GM12892 (cell line): ENCODE results near the gene ZNF627.
A peak's percentile ranks its signal among the peaks of the same experiment; 100 is the strongest.

Experiments
- DNase-seq: peaks from one replicate; pipeline ENCODE4 v3.0.0; 2011; ENCODE audit not compliant: insufficient read length
- FAIRE-seq: peaks from 2 replicates; lab custom pipeline; 2011; peaks lifted over from hg19 to GRCh38; lab: Jason Lieb, UNC
- POLR2A ChIP-seq: IDR thresholded peaks from 2 replicates; pipeline ENCODE4 v1.6.1; 2011; ENCODE audit warnings: low read depth, low read length, control low read depth
- POLR2AphosphoS5 ChIP-seq: IDR thresholded peaks from 2 replicates; pipeline ENCODE4 v1.6.1; 2011; ENCODE audit warnings: low read depth, low read length, control low read depth
- TAF1 ChIP-seq: IDR thresholded peaks from 2 replicates; pipeline ENCODE4 v1.6.1; 2011; ENCODE audit warnings: low read depth, mild to moderate bottlenecking, control low read depth, low read length, borderline replicate concordance

The ZNF627 gene

DNA sequence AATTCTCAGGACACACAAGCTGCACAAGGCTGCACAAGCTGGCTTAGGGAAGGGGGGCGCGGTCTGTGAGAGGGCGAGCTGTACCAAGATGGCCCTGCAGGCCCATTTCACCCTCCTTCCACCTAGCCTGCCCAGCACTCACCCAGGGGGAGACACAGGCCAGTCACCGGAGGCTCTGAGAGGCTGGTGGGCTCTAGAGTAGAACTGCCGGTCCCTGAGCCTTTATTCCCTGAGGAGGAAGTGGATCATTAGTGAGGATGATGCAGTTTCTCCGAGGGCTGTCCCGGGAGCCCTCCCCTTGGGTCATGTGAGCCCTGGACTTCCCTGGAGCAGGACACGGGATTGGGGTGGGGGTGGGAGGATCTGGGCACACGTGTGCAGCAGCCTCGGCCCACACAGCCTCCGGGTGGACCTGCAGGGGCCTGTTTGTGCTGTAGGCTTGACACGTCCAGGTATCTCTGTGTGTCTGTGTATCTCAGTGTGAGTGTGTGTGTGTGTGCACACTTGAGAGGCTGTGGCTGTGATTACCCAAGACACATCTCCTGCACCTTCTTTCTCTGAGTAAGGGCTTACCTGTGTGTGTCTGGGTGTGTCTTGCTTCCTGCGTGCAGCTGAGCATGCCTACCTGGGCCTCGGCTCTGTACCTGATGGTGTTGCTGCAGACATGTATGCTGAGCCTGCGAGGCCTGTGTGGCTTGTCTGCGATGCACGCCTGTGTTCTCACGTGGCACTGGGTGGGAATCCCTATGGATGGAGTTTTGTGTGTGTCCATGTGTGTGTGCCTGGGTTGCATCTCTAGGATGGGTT lies 19.6 kb upstream of the ZNF627 start, which contains the start of gene ACP5:
ACP5 (minus strand) TSS at position 195 of the 807 bp plus-strand sequence. CDS start 328 bp downstream, outside the sequence.
- no peak for DNase-seq
- TF ChIP-seq POLR2AphosphoS5 (no peak), TAF1 (no peak), POLR2A (no peak)
- no peak for FAIRE-seq

- DNase-seq = peak; percentile 68
- peak; percentile 53 for FAIRE-seq
- TF ChIP-seq TAF1 = no peak
- no peak for TF ChIP-seq POLR2AphosphoS5
- no peak for TF ChIP-seq POLR2A
These were observed 18.8 kb upstream of the ZNF627 start for GRCh38 chr19:11578258-11579142.

GRCh38 chr19:11580116-11580515 lies 17.2 kb upstream of the ZNF627 start:
- no peak for DNase-seq
- FAIRE-seq = no peak
- TF ChIP-seq TAF1 (no peak), POLR2AphosphoS5 (no peak), POLR2A (no peak)

DNA sequence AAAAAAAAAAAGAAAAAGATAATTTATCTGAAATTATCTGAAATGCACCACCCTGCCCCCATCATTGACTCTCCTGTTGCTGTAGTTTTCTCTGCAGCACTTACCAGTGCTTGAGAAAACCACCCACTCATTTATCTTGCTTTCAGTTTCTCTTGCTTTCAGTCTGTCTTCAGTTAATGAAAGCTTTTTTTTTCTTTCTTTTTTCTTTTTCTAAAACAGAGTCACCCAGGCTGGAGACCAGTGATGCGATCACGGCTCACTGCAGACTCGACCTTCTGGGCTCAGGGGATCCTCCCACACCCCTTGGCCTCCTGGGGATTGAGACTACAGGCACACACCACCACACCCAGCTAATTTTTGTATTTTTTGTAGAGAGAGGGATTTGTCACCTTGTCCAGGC lies 15.5 kb upstream of the ZNF627 start:
- no peak for TF ChIP-seq POLR2AphosphoS5
- no peak for TF ChIP-seq TAF1
- TF ChIP-seq POLR2A = no peak
- peak; percentile 72 for FAIRE-seq

GRCh38 chr19:11586331-11586730 lies 11.0 kb upstream of the ZNF627 start:
- no peak for TF ChIP-seq POLR2A
- TF ChIP-seq POLR2AphosphoS5 = no peak
- no peak for TF ChIP-seq TAF1
- DNase-seq (no peak), FAIRE-seq (no peak)

More for the DNA sequence above, 15.5 kb upstream of the ZNF627 start:
- no peak for DNase-seq

- FAIRE-seq = peak; percentile 73
- TF ChIP-seq POLR2A (no peak), TAF1 (no peak), POLR2AphosphoS5 (no peak)
- peak; percentile 64 for DNase-seq
These were observed 9.8 kb upstream of the ZNF627 start for GRCh38 chr19:11587302-11587974.

DNA sequence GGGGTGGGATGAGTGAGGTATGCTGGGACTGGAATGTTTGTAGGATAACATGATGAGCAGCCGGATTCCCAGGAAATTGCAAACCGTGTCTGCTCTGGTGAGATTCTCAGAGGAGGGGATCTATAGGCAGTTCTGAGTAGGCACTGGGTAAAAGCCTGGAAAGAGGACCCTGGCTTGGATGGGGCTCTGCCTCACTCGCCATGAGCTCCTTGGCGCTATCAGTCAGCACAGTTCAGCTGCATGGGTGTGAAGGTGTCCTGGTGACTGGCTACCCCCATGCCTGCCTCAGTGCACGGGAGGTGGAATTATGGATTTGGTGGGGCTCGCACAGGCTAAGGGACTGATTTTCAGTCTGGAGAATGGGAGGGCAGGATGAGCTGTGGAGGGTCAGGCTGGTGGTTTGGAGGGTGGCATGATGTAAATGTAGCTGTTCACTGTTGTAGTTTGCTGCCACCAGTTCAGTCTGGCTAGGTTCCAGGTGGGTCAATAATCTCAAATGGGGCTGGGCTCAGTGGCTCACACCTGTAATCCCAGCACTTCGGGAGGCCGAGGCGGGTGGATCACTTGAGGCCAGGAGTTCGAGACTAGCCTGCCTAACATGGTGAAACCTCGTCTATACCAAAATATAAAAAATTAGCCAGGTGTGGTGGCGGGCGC lies 9.2 kb upstream of the ZNF627 start:
- FAIRE-seq = no peak
- TF ChIP-seq TAF1 = no peak
- no peak for TF ChIP-seq POLR2A
- no peak for TF ChIP-seq POLR2AphosphoS5
- no peak for DNase-seq

- TF ChIP-seq POLR2A = no peak
- TF ChIP-seq TAF1 = no peak
- DNase-seq (no peak), FAIRE-seq (no peak)
These were observed 3.2 kb upstream of the ZNF627 start for GRCh38 chr19:11594084-11594483.

- TF ChIP-seq POLR2A (no peak), POLR2AphosphoS5 (no peak), TAF1 (no peak)
- DNase-seq (no peak), FAIRE-seq (no peak)
These were observed 1.1 kb upstream of the ZNF627 start for GRCh38 chr19:11596156-11596555.

GRCh38 chr19:11598103-11598483 lies 810 bp downstream of the ZNF627 start:
- DNase-seq = no peak
- FAIRE-seq = no peak
- TF ChIP-seq TAF1 (no peak), POLR2A (no peak), POLR2AphosphoS5 (no peak)

DNA sequence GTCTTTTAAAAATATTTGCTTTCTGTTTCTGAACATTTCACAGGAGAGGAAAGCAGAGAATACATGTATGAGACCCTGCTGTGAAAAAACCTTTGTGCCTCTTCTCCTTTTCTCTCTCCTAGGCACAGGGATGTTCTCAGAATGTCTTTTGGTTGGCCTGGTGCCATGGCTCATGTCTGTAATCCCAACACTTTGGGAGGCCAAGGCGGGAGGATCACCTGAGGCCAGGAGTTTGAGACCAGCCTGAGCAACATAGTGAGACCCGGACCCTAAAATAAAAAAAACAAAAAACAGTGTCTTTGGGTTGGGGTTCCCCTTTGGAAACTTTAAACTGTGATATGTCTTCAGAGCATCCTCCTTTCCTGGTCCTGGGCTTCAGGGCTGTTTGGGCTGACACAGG lies 1.5 kb downstream of the ZNF627 start:
- TF ChIP-seq TAF1 (no peak), POLR2AphosphoS5 (no peak), POLR2A (no peak)
- FAIRE-seq (no peak), DNase-seq (no peak)
